ENCODE data around the gene CLDN16.

Gene CLDN16

DNA sequence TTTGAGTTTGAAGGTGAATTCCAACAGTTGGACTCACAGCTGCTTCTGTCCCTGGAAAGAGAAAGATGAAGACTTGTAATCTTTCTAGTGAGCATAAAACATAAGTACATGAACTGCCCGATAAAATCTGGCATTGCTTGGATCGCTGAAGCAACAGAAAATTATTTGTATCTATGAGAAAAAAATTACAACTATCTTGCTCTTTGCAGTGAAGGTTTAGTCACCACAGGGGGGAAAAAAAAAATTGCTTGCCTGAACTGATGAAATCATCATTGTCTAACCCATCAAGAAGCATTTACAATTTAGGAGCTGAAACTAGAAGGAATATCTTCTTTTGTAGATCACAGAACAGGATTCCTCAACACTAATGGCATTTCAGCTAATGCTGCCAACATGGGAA is 41.7 kb downstream of the CLDN16 start:
- H3K79me2 ChIP-seq (ENCODE audit: control insufficient read depth, low read length), result no peaks in the 10 kb centered on the region
- no peak overlapping the region for H3K27ac ChIP-seq (ENCODE audit: low read depth, low read length)
- no peaks in the 10 kb centered on the region for H3K9me2 ChIP-seq (replicated peaks; ENCODE audit: control insufficient read depth, low read length)
- H3K4me3 ChIP-seq (ENCODE audit: low read length), result no peak overlapping the region
- no peak overlapping the region for H3K4me2 ChIP-seq (ENCODE audit: low read length)
- no peaks in the 10 kb centered on the region for H3K36me3 ChIP-seq (ENCODE audit: control insufficient read depth, low read length)
- no peaks in the 10 kb centered on the region for H3K9me3 ChIP-seq (ENCODE audit: control insufficient read depth, insufficient read depth, low read length)
- peaks cover 6% of the 10 kb centered on the region; the same call in 1 of the 2 replicates for H3K27me3 ChIP-seq (ENCODE audit: control insufficient read depth, low read length)
- H3K4me1 ChIP-seq (ENCODE audit: control insufficient read depth, low read length), result peaks cover 1% of the 10 kb centered on the region
- H3F3A ChIP-seq (ENCODE audit: control insufficient read depth, insufficient read depth), result no peaks in the 10 kb centered on the region
- TF ChIP-seq CTCF (IDR thresholded peaks at IDR 0.05; ENCODE audit: low read depth, low read length, poor library complexity, severe bottlenecking), result no peak
- no peak for TF ChIP-seq EZH2phosphoT487 (IDR thresholded peaks at IDR 0.05; ENCODE audit: borderline replicate concordance, low read length)
- H4K20me1 ChIP-seq (ENCODE audit: control insufficient read depth, insufficient read depth, low read depth, low read length), result no peaks in the 10 kb centered on the region

DNA sequence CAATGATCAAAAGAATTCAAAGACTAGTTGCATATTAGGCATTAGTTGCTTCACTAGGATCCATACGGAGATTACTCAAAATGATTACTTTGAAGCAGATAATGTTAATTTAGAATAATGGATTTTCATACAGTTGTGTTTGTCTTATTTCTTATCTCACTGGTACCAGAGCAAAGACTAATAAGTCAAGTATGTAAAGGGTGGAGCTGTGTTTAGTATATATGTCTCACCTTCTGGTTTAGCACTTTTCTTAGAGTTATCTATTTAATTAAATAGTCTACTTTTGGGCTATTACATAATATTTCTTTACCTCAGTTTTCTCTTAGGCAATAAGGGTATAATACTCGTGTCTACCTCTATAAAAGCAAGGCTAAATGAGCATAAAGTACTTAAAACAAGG is 42.9 kb downstream of the CLDN16 start:
- no peaks in the 10 kb centered on the region for H3K9me2 ChIP-seq (replicated peaks; ENCODE audit: control insufficient read depth, low read length)
- no peak overlapping the region for H3K4me3 ChIP-seq (ENCODE audit: low read length)
- H3K79me2 ChIP-seq (ENCODE audit: control insufficient read depth, low read length), result no peaks in the 10 kb centered on the region
- H3K27me3 ChIP-seq (ENCODE audit: control insufficient read depth, low read length), result peaks cover 6% of the 10 kb centered on the region; the same call in 1 of the 2 replicates
- no peaks in the 10 kb centered on the region for H3K9me3 ChIP-seq (ENCODE audit: control insufficient read depth, insufficient read depth, low read length)
- no peaks in the 10 kb centered on the region for H3K36me3 ChIP-seq (ENCODE audit: control insufficient read depth, low read length)
- TF ChIP-seq CTCF (IDR thresholded peaks at IDR 0.05; ENCODE audit: low read depth, low read length, poor library complexity, severe bottlenecking) (no peak), EZH2phosphoT487 (IDR thresholded peaks at IDR 0.05; ENCODE audit: borderline replicate concordance, low read length) (no peak)
- no peak overlapping the region for H3K27ac ChIP-seq (ENCODE audit: low read depth, low read length)
- no peaks in the 10 kb centered on the region for H4K20me1 ChIP-seq (ENCODE audit: control insufficient read depth, insufficient read depth, low read depth, low read length)
- H3F3A ChIP-seq (ENCODE audit: control insufficient read depth, insufficient read depth), result no peaks in the 10 kb centered on the region
- no peaks in the 10 kb centered on the region; the same call in 1 of the 2 replicates for H3K4me1 ChIP-seq (ENCODE audit: control insufficient read depth, low read length)
- H3K4me2 ChIP-seq (ENCODE audit: low read length), result no peak overlapping the region

DNA sequence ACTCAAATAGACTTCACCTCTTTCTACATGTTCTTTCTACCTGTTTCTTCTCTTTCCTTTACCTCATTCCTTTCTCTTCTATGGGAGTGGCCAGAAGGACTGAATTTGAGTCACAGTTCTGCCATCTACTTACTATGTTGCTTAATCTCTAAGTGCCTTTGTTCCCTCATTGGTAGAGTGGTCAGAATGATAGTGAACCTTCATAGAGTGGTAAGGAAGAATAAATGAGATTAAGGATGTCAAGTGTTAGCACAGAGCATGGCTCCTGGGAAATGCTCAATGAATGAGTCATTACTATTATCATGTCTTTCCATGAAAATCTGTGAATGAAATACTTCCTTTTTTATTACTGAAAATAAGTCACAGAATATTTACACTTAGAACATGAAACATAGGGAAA is 44.3 kb downstream of the CLDN16 start:
- Histone ChIP-seq H3K27me3 (ENCODE audit: control insufficient read depth, low read length) (peaks cover 6% of the 10 kb centered on the region; the same call in 1 of the 2 replicates), H3K27ac (ENCODE audit: low read depth, low read length) (no peak overlapping the region), H3K36me3 (ENCODE audit: control insufficient read depth, low read length) (no peaks in the 10 kb centered on the region), H3F3A (ENCODE audit: control insufficient read depth, insufficient read depth) (no peaks in the 10 kb centered on the region), H3K4me1 (ENCODE audit: control insufficient read depth, low read length) (no peaks in the 10 kb centered on the region; the same call in 1 of the 2 replicates), H4K20me1 (ENCODE audit: control insufficient read depth, insufficient read depth, low read depth, low read length) (no peaks in the 10 kb centered on the region), H3K79me2 (ENCODE audit: control insufficient read depth, low read length) (no peaks in the 10 kb centered on the region), H3K4me3 (ENCODE audit: low read length) (no peak overlapping the region), H3K9me3 (ENCODE audit: control insufficient read depth, insufficient read depth, low read length) (no peaks in the 10 kb centered on the region), H3K9me2 (replicated peaks; ENCODE audit: control insufficient read depth, low read length) (no peaks in the 10 kb centered on the region), H3K4me2 (ENCODE audit: low read length) (no peak overlapping the region)
- TF ChIP-seq EZH2phosphoT487 (IDR thresholded peaks at IDR 0.05; ENCODE audit: borderline replicate concordance, low read length) (no peak), CTCF (IDR thresholded peaks at IDR 0.05; ENCODE audit: low read depth, low read length, poor library complexity, severe bottlenecking) (no peak)
